Stimulated activated CD4-positive, alpha-beta T cell treated with anti-CD3 and anti-CD28 coated beads, Interleukin-4, amount 100 ng/mL, for 48 hours (primary cell): Measurements from ENCODE around the gene MITF.

ENCODE experiments used
- DNase-seq, 2 donors: peaks; one replicate each; pipeline ENCODE4 v3.0.0-alpha.2; 2020; ENCODE audit warnings: low read depth in 2 of 2

MITF gene, protein sequence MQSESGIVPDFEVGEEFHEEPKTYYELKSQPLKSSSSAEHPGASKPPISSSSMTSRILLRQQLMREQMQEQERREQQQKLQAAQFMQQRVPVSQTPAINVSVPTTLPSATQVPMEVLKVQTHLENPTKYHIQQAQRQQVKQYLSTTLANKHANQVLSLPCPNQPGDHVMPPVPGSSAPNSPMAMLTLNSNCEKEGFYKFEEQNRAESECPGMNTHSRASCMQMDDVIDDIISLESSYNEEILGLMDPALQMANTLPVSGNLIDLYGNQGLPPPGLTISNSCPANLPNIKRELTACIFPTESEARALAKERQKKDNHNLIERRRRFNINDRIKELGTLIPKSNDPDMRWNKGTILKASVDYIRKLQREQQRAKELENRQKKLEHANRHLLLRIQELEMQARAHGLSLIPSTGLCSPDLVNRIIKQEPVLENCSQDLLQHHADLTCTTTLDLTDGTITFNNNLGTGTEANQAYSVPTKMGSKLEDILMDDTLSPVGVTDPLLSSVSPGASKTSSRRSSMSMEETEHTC

DNA sequence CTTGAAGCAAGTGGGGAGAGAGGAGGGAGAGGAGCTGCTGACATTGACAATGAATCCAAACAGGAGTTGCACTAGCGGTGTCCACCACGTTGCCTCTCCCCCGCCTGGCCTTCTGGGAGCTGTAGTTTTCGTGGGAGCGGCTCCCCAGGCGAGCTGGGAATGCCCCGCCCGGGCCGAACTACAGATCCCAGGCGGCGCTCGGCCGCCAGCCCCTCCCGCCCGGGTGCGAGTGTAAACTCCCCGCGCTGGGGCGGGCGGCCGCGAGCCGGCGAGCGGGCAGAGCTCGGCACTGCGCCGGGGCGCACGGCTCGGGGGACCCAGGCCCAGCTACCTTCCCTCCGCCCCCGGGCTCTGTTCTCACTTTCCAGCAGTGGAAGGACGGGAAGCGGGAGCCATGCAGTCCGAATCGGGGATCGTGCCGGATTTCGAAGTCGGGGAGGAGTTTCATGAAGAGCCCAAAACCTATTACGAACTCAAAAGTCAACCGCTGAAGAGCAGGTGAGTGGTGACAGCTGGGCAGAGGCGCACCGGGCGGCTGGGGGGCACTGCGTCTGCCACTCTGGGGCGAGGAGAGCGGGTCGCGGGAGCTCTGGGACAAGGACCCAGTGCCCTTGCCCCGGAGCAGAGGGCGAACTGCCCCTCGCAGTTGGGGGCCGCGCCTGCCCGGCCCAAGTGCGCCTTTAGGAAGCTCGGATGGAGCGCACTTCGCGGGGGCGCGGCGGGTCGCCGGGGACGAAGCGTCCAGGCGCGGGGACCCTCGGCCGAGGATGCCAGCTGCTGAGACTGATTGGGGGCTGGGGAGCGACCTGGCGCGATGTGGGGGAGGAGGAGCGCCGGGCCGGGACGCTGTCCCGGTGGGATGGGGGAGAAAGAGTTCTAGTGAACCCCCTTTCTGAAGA lies at the start of gene MITF:
Gene MITF (plus strand): TSS at position 261 of the 899 bp plus-strand sequence. CDS start 134 bp downstream, at position 395.
- DNase-seq: peak; percentile 34 to 41

DNA sequence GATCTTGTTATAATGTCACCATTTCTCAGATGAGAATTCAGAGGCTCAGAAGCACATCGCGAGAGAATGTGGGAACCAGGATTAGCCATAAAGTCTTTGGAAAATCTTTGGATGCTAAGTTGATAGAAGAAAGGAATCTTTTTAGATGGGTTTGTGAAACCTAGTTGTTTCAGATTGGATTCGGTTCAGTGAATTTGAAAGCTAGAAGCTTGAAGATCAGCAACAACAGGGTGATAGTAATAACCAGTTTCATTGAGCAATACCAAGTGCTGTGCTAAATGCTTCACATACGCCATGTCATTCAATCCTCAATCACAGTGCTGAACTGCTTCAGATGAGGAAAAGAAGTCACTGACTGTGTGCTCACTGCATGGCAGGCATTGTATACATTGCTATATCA lies 47.4 kb upstream of the MITF start:
- no peak for DNase-seq

- no peak for DNase-seq
Measured at GRCh38 chr3:69692761-69693160, 46.5 kb upstream of the MITF start.

GRCh38 chr3:69695443-69695842 lies 43.8 kb upstream of the MITF start:
- DNase-seq: no peak

GRCh38 chr3:69695933-69696332 lies 43.3 kb upstream of the MITF start:
- DNase-seq: no peak

- DNase-seq: no peak
Measured at GRCh38 chr3:69696367-69696766, 42.9 kb upstream of the MITF start.

GRCh38 chr3:69697381-69697780 lies 41.9 kb upstream of the MITF start:
- DNase-seq: no peak

DNA sequence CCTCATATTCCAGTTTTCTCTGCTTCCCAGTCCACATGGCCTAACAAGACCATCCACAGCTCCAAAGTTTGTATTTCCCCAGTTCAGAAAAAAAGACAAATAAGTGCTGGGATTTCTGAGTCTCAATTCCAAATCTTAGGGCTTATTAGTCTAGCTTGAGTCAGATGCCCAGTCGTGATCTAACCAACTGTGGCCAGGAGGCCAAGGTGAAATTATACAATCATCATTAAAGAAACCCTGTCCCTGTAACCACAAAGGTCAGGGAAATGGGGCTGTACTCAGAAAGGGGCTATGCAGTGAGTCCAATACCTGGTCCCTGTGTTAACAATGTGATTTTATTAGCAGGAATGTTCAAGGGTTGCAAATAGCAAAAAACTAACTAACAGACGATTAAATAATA lies 40.5 kb upstream of the MITF start:
- DNase-seq: no peak

- DNase-seq: no peak
Measured at GRCh38 chr3:69699183-69699582, 40.1 kb upstream of the MITF start.

DNA sequence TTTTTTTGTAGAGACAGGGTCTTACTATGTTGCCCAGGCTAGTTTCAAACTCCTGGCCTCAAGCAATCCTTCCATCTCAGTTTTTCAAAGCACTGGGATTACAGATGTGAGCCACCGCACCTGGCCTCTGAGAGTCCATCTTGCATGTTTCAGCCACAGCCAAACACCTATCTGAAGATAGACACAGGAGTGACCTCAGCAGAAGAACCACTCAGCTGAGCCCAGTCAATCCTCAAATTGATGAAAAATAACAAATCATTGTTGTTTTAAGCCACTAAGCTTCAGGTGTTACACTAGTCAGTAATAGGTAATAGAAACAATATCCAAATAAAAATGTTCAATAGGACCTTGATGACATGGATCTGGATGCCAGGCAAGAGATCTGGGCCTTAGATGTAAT lies 38.3 kb upstream of the MITF start:
- DNase-seq: no peak

- no peak for DNase-seq
Measured at GRCh38 chr3:69710153-69710977, 28.9 kb upstream of the MITF start.

GRCh38 chr3:69712269-69712668 lies 27.0 kb upstream of the MITF start:
- no peak for DNase-seq

DNA sequence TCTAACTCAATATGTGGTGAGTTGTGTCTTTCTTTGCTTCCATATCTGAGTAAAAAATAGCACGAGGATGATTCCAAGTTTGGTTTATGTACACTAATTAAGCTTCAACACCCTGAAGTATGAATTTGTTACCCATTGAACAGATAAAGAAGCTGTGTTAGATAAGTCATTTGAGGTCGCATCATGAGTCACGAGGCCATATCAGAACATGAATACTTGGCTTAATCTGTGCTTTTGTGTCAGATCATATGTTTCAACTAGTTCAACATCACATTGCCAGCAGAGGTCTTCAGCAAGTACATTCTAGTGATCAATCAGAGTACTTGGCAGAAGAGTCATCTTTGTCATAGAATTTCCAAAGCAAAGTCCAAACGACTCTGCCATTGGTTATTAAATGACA lies 26.3 kb upstream of the MITF start:
- DNase-seq: no peak

DNA sequence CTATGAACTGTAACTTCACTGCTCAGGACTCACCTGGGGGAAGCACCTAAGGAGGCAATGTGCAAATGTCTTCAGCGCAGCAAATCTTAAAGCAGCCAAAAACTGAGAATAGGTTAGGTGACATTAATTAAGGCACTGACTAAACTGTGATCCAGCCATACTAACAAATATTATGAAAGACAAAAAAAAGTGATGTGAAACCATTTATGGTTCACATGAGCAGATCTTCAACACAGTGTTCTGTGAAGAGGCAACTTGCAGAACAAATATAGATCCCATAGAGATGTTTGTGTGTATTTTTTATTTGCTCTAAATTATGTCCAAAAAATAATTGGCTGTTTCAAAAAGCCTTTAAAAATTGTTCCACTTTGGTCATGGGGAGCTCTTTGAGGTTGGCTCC lies 24.1 kb upstream of the MITF start:
- no peak for DNase-seq

GRCh38 chr3:69716119-69716518 lies 23.1 kb upstream of the MITF start:
- DNase-seq: no peak

DNA sequence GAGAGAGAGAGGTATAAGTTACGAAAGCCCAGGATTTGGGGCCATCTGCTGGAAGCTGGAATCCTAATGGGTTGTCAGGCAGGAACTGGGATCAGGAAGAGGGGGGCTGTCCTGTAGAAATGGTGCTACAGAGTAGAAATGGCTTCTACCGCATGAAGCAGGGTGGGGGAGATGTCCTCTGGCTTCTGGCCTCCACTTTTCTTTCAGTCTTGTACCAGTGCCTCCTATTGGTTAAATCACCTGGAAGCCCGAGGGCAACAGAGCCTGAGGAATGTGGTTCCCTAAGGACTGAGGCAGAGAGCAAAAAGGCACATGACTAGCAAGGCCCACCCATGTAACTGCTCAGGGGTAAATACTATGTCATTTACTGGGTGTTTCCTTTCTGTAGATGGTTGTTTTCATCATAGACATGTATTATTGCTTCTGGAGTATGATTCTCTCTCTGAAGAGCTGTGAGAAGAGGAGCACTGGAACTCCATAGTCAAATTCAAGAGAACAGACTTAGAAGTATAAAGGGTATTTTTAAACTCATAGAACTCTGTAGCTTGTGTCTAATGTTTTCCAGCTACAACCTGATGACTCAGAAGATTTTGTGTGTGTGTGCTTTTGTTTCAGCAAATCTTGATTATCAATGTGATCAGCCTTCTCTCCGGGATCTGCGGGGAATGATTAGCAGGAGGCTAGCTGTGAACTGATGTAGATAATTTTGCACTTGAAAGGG lies 20.2 kb upstream of the MITF start:
- no peak for DNase-seq

DNA sequence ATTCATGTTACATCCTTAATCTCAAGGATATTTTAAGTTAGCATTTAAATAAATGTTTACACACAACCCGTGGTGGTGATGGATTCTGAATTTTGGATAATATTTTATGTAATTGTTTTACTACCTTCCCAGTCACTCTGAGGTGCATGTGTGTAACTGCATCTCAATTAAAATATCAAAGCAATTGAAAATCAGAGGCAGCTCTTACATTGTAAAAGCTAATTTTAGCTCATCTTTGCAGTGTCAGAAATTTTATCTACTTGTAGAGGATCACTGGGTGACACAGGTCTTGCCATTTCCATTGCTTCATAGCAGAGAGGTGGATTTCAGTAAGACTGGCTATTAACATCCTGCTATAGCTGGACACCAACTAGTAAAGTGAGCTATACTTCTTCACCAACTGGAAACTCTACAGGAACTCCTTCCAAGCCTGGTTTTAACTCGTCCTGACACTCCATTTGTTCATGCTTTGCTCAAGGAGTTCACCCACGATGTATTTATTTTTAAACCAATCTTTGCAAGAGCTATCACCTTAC lies 19.6 kb upstream of the MITF start:
- DNase-seq: no peak

DNA sequence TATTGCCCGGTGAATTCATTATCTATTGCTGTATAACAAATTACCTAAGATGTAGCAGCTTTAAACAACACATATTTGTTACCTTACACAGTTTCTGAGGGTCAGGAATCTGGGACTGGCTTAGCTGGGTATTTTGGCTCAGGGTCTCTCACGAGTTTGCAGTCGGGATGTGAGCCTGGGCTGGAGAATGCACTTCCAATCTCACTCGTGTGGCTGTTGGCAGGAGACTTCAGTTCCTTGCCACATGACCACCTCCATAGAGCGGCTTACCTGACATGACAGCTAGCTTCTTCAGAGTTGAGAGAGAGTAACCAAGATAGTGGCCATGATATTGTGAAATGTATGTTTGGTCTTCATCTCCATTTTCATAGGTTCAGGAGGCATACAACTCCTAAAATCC lies 18.4 kb upstream of the MITF start:
- no peak for DNase-seq

GRCh38 chr3:69723389-69723788 lies 15.9 kb upstream of the MITF start:
- no peak for DNase-seq

DNA sequence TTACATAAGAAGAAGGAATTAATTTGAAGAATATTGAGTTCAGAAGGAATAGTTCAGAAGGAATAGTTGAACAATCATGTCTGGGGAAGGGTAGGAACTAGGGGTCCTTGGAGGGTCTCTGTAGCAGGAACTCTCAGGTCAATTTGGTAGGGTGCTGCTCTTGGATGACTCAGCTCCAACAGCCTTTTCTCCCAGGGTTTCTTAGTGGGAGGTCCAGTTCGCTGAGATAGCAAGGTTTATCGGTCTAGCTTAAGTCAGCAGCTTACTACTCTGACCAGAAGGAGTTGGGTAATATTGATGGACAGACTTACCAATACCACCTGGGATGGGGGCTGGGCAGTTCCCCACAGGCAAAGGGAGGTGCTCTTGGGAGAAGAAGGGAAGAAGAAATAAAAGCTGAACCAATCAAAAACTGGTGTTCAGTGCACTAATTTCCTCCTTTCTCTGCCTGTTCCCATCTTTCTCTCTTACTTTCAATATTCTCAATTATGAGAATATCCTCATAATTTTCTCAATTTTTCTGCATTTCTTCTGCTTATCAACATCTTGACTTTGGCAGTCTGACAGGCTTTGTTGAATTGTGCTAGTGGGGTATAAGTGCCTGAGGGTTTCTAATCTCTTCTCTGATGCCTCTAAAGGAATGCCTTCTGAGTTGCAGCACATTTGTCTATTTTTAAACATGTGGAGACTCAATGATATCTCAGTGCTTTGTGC lies 14.4 kb upstream of the MITF start:
- no peak for DNase-seq
